Fibroblast of lung (primary cell): ENCODE results near the gene SLC25A1. TPM values are rescaled to one million over a fixed set of nuclear protein-coding genes. Genes with fewer than 3 reads are reported as not detected.

Source experiments
- DNase-seq, 2 donors: peaks; one replicate each; pipeline versions ENCODE4 v3.0.0 to v3.0.0-alpha.2; 2010; ENCODE audit warnings: low read depth in 2 of 2
- H2AFZ ChIP-seq: 2 replicates; pipeline ENCODE4 v1.5.1; 2012; ENCODE audit warnings: low read length, control low read depth, inconsistent platforms
- H3K27ac ChIP-seq: 2 replicates; pipeline ENCODE4 v1.5.1; 2011; ENCODE audit warnings: low read length, control low read depth; ENCODE audit not compliant: insufficient read depth
- H3K27me3 ChIP-seq: 2 replicates; pipeline ENCODE4 v1.5.1; 2011; ENCODE audit warnings: mild to moderate bottlenecking, low read length; ENCODE audit not compliant: control insufficient read depth, insufficient read depth
- H3K36me3 ChIP-seq: 2 replicates; pipeline ENCODE4 v1.5.1; 2011; ENCODE audit warnings: low read length; ENCODE audit not compliant: control insufficient read depth, insufficient read depth
- H3K4me1 ChIP-seq: 2 replicates; pipeline ENCODE4 v1.5.1; 2011; ENCODE audit warnings: low read length; ENCODE audit not compliant: control insufficient read depth, insufficient read depth; ENCODE audit errors: extremely low read depth
- H3K4me2 ChIP-seq: 2 replicates; pipeline ENCODE4 v1.5.1; 2011; ENCODE audit warnings: low read length, control low read depth; ENCODE audit not compliant: insufficient read depth; ENCODE audit errors: extremely low read depth
- H3K4me3 ChIP-seq, 4 experiments: fragments of 200-600 bp in 1 of 4; sonication (generic) in 1 of 4; replicated peaks in 1 of 4; 2 replicates each; pipeline ENCODE4 v1.5.1; 2011 to 2016; ENCODE audit warnings: low read length in 4 of 4, low read depth in 3 of 4, mild to moderate bottlenecking in 3 of 4, control low read depth in 2 of 4, inconsistent platforms in 1 of 4, mixed read lengths in 1 of 4; ENCODE audit not compliant: insufficient read depth in 1 of 4; ENCODE audit errors: control extremely low read depth in 1 of 4
- H3K79me2 ChIP-seq: 2 replicates; pipeline ENCODE4 v1.5.1; 2012; ENCODE audit warnings: mild to moderate bottlenecking, low read length, inconsistent platforms; ENCODE audit not compliant: control insufficient read depth, insufficient read depth
- H3K9ac ChIP-seq: 2 replicates; pipeline ENCODE4 v1.5.1; 2011; ENCODE audit warnings: mild to moderate bottlenecking, low read length, control low read depth; ENCODE audit not compliant: insufficient read depth
- H3K9me3 ChIP-seq: 2 replicates; pipeline ENCODE4 v1.5.1; 2012; ENCODE audit warnings: low read depth, low read length; ENCODE audit not compliant: control insufficient read depth, insufficient read depth
- H4K20me1 ChIP-seq: 2 replicates; pipeline ENCODE4 v1.5.1; 2011; ENCODE audit warnings: low read length; ENCODE audit not compliant: control insufficient read depth, insufficient read depth; ENCODE audit errors: extremely low read depth
- EZH2 ChIP-seq: IDR thresholded peaks from 2 replicates; pipeline ENCODE4 v1.5.1; 2012; ENCODE audit warnings: low read length, control low read depth, mild to moderate bottlenecking; ENCODE audit errors: missing control alignments
- polyA plus RNA-seq, 2 donors: library from polyadenylated mRNA; depleted of rRNA in 1 of 2; stranded (reverse) in 1 of 2; unstranded in 1 of 2; fragments of >200 nt; gene quantifications; 2 replicates each; pipeline ENCODE4 v1.2.1, GENCODE V29; 2011 to 2012; ENCODE audit warnings: missing spikeins in 1 of 2
- total RNA-seq: library from RNA; depleted of rRNA; stranded (reverse); fragments of >200 nt; gene quantifications from 2 replicates; pipeline ENCODE4 v1.2.1, GENCODE V29; 2014
- TF ChIP-seq, protein P1 (sequence below), 2 donors: IDR thresholded peaks in 1 of 2; conservative IDR thresholded peaks in 1 of 2; 1 replicate in 1 of 2; 2 replicates in 1 of 2; pipeline ENCODE4 v1.5.1; 2011 to 2012; ENCODE audit warnings: low read length in 2 of 2, control low read depth in 1 of 2, inconsistent platforms in 1 of 2, low read depth in 1 of 2, mild to moderate bottlenecking in 1 of 2

The SLC25A1 gene
- total and polyA plus RNA-seq, 2 donors (not counting 1 experiment from before 2014, with no cell fraction given): 56.1 to 161 TPM

DNA sequence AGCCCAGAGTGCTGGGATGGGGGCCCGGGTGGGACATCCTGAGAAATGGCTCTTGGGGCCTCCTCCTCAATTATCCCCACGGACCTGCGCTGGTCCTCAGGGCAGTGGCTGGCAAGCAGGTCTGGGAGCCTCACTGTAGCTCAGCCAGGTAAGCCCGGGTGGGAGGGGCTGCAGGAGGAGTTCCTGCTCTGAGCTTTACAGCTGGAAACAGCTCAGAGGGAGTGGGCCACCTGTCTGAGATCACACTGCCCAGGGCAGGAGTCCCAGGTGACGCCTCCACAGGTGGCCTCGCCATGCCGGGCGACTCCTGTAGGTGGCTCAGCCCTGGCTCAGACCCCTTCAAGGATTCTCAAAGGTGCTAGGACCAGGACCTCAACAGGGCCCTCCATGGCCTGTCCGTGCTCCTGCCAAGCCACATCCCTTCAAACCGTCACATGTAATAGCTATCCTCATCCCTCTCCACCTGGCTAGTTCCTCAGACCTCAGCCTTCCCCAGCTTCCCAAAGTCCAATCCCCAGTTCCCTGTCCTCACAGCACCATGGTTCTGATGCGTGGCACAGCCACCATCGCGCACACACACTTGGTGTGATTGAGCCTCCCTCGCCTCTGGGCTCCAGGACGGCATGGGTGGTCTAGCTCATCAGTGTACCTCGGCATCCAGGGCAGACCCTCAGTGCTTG, 51.1 kb downstream of the SLC25A1 start:
- H3K79me2 ChIP-seq: no peaks in the 10 kb centered on the region
- H3K4me1 ChIP-seq: no peaks in the 10 kb centered on the region
- no peaks in the 10 kb centered on the region for H3K36me3 ChIP-seq
- H4K20me1 ChIP-seq: no peaks in the 10 kb centered on the region
- TF ChIP-seq EZH2: no peak
- H3K9ac ChIP-seq: no peak overlapping the region
- H2AFZ ChIP-seq: no peak overlapping the region
- H3K4me2 ChIP-seq: no peak overlapping the region
- H3K27ac ChIP-seq: no peak overlapping the region
- H3K9me3 ChIP-seq: no peaks in the 10 kb centered on the region
- H3K27me3 ChIP-seq: no peaks in the 10 kb centered on the region
- DNase-seq: no peak
- H3K4me3 ChIP-seq: no peak overlapping the region

DNA sequence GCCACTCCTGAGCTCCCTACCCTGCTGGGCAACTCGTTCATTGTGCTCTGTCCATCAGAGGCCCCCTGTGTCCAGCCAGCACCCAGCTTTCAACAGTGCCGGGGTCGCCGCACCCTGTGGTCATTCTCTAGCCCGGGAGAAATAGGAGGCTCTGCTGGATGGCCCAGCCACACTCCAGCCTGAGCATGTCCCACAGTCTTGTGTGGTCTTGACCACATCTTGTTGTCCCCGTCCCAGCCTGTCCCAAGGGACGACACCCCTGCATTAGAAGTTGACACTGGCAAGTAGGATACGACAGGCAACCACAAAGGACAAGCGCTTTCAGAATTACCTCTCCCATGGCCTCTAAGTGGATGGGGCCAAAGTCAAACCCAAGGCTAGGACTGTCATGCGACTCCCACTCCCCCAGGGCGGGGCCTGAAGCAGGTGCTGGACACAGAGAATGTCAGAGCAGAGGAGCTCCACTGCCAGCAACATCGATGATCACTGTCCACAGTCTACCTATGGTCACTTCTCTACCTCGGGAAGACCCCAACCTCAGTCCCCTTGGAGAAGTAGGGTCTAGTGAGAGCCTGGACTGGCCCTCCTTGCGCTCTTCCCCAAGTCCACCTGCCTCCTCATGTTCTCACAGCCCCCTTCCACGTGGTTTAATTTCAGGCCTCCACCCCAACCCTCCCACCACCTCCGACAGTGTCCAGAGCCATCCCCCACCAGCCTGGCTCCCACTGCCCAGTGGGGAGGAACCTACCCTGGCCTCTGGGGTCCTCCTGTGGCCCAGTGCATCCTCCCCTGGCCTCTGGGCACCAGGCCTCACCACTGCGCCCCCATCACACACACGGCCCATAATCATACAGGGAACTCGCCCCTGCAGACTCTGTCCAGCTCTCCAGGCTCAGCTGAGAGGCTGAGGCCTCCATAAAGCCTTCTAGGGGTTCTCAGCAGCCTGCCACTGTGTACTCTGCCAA, 51.9 kb downstream of the SLC25A1 start:
- Histone ChIP-seq H4K20me1 (no peaks in the 10 kb centered on the region), H3K79me2 (peaks cover 3% of the 10 kb centered on the region), H3K4me3 (no peak overlapping the region), H3K27me3 (no peaks in the 10 kb centered on the region), H3K9ac (no peak overlapping the region), H3K4me1 (no peaks in the 10 kb centered on the region), H3K27ac (no peak overlapping the region), H2AFZ (no peak overlapping the region), H3K4me2 (no peak overlapping the region), H3K9me3 (no peaks in the 10 kb centered on the region), H3K36me3 (no peaks in the 10 kb centered on the region)
- TF ChIP-seq EZH2: no peak
- TF ChIP-seq, protein P1, sequence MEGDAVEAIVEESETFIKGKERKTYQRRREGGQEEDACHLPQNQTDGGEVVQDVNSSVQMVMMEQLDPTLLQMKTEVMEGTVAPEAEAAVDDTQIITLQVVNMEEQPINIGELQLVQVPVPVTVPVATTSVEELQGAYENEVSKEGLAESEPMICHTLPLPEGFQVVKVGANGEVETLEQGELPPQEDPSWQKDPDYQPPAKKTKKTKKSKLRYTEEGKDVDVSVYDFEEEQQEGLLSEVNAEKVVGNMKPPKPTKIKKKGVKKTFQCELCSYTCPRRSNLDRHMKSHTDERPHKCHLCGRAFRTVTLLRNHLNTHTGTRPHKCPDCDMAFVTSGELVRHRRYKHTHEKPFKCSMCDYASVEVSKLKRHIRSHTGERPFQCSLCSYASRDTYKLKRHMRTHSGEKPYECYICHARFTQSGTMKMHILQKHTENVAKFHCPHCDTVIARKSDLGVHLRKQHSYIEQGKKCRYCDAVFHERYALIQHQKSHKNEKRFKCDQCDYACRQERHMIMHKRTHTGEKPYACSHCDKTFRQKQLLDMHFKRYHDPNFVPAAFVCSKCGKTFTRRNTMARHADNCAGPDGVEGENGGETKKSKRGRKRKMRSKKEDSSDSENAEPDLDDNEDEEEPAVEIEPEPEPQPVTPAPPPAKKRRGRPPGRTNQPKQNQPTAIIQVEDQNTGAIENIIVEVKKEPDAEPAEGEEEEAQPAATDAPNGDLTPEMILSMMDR (conservative IDR thresholded peaks at IDR 0.05 in 1 of 2, IDR thresholded peaks at IDR 0.05 in 1 of 2; ENCODE audit: low read depth in 1 of 2, low read length in 2 of 2): no peak
- no peak for DNase-seq

Other genes starting within 250 kb of the SLC25A1 start
- 0.26 TPM in 1 of 2 replicates, not detected in the other for gene PRODH, start 242.4 kb downstream of the SLC25A1 start, total RNA-seq
- gene PRODH, start 242.4 kb downstream of the SLC25A1 start, polyA plus RNA-seq: 0.06 TPM in 1 of 2 replicates, not detected in the other
- 36.2 and 39.5 TPM in 2 replicates for gene DGCR2, start 56.3 kb downstream of the SLC25A1 start, total RNA-seq
- gene DGCR2, start 56.3 kb downstream of the SLC25A1 start, polyA plus RNA-seq: 34.3 and 41.5 TPM in 2 replicates
- not detected in 2 replicates for gene TSSK2, start 47.4 kb downstream of the SLC25A1 start, total RNA-seq
- not detected in 2 replicates for gene TSSK2, start 47.4 kb downstream of the SLC25A1 start, polyA plus RNA-seq
- gene ESS2, start 34.1 kb downstream of the SLC25A1 start, total RNA-seq: 5.4 and 6.2 TPM in 2 replicates
- gene ESS2, start 34.1 kb downstream of the SLC25A1 start, polyA plus RNA-seq: 7.5 and 9.5 TPM in 2 replicates
- gene GSC2, start 28.4 kb downstream of the SLC25A1 start, total RNA-seq: not detected in 2 replicates
- not detected in 2 replicates for gene GSC2, start 28.4 kb downstream of the SLC25A1 start, polyA plus RNA-seq
- 11.3 and 13.4 TPM in 2 replicates for gene CLTCL1, start 113.0 kb upstream of the SLC25A1 start, total RNA-seq
- gene CLTCL1, start 113.0 kb upstream of the SLC25A1 start, polyA plus RNA-seq: 4.2 and 6.5 TPM in 2 replicates